ENCODE data around the gene CITED1.
"Not testable (repeated sequence)": the region's sequence is repeated elsewhere in the genome, so short reads cannot be mapped to it uniquely, and the experiment has no call there.

Gene CITED1

GRCh38 chrX:72305286-72306084 lies at the start of gene CITED1:
CITED1 (minus strand) TSS chrX:72305914; CDS start chrX:72302869, 3,045 bp downstream.
- no peak for DNase-seq (ENCODE audit: low spot score)

- no peak for DNase-seq (ENCODE audit: low spot score)
Observed at GRCh38 chrX:72352786-72353185, 47.1 kb upstream of the CITED1 start.

DNA sequence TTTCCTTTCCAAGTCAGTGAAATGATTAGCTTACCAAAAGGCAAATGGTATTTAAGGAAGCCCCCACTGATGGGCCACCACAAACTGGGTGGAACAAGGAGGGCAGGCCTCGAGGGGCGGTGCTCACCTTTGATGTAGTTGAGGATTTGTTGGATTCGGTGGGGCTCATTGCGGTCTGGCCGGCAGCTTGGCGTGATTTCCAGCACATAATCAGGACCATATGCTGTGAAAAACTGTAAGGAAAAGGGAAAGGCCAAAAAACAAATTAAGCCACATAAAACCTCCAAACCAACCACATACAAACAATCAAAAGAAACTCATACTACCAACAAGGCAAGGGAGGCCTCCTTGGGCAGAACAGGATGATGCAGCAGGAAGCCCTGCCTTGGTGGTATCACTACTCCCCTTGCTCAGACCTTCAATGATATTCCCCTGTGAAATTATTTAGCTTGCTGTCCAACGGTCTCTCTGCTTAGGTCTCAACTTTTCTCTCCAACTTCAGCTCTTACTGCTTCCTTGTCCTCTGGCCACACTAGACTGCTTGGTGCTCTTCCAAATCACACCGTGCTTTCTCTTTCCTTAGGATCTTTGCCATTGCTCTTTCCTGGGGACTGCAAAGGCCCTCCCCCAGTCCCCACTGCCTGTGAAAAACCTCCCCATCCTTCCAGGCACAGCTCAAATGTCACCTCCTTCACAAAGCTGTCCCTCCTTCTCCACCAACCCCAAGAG lies 46.1 kb upstream of the CITED1 start:
- DNase-seq (ENCODE audit: low spot score): no peak

- DNase-seq (ENCODE audit: low spot score): no peak
Observed at GRCh38 chrX:72349190-72349589, 43.5 kb upstream of the CITED1 start.

DNA sequence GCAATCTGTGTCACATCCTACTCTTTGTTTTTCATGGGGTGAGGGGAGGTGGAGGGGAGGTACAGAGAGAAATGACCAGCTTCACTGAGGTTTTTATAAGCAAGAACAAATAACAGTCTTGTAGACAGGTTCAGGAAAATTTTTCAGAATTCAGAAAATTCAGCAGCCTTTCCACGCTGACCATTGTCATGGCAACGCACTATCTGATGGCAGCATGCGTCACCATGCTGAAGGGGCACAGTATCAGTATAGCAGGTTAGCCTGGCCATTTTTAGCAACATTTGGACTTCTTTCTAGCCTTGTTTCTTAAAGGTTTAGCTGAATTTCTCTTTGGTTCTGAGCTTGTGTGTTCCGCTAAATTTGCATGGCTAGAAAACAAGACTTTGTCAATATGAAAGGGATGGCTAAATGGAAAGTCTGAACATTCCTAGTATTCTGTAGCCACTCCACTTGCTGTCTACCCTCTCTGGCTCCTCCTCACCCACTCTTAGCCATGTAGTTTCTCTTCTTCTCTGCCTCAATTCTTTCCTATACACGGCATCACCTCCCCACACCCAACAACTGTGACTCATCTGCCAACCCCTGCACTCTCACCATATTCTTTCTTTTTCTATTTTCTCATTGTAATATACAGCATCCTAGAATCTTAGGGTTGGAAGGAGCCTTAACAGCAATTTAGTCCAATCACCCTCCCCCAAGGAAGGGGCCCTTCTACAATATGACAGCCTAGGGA lies 42.7 kb upstream of the CITED1 start:
- DNase-seq (ENCODE audit: low spot score): no peak

- no peak for DNase-seq (ENCODE audit: low spot score)
Observed at GRCh38 chrX:72347366-72347765, 41.7 kb upstream of the CITED1 start.

GRCh38 chrX:72346302-72346949 lies 40.7 kb upstream of the CITED1 start:
- DNase-seq (ENCODE audit: low spot score): no peak

- no peak for DNase-seq (ENCODE audit: low spot score)
Observed at GRCh38 chrX:72340626-72341025, 34.9 kb upstream of the CITED1 start.

GRCh38 chrX:72340041-72340440 lies 34.3 kb upstream of the CITED1 start:
- DNase-seq (ENCODE audit: low spot score): no peak

GRCh38 chrX:72330131-72330530 lies 24.4 kb upstream of the CITED1 start:
- DNase-seq (ENCODE audit: low spot score): no peak

DNA sequence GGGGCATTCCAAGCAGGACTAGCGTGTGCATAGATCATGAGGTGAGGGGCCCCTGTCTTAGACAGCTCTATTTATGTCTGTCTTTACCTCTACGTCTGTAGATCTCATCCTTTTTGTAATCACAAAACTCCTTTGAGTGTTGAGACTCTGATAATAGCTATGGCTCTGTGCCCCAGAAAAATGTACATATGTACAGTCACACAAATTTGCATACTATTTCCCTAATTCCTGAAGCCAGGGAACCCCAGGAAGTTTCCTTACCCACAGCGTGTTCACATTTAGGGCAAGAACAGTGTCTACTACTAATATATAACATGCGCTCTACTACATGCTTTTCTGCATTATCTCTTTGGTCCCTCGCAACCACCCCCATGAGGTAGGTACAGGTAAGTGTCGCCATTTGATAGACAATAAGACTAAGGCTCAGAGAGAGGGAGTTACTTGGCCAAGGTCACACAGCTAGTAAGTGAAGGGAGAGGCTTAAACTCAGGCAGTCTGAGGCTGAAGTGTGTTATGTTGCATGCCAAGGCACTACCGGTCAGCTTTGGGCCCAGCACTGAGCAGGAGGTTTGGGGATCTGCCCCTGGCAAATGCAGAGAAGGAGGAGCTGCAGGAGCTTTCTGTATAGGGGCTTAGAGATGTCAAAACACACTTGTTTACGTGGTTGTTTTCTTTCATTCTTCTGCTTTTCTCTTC lies 21.0 kb upstream of the CITED1 start:
- no peak for DNase-seq (ENCODE audit: low spot score)

GRCh38 chrX:72319651-72320050 lies 13.9 kb upstream of the CITED1 start:
- DNase-seq (ENCODE audit: low spot score): not testable (repeated sequence)

DNA sequence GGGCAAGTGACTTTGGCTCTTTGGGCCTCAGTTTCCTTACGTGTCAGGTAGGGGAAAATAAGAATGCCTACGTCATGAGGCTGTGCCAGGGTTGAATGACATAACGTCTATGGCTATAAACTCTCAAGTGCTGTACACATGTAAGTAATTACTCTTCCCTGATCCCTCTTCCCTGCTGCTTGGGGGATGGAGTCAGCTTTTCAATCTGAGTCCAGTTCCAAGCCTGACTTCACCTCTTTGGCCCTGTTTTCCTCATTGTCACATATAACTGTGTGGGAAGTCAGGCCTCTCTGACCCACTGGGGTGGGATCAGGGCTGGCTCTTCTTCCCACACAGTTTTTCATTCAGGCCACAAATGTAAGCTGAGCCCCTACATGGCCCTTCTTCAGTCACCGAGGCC lies 11.4 kb upstream of the CITED1 start:
- DNase-seq (ENCODE audit: low spot score): no peak

DNA sequence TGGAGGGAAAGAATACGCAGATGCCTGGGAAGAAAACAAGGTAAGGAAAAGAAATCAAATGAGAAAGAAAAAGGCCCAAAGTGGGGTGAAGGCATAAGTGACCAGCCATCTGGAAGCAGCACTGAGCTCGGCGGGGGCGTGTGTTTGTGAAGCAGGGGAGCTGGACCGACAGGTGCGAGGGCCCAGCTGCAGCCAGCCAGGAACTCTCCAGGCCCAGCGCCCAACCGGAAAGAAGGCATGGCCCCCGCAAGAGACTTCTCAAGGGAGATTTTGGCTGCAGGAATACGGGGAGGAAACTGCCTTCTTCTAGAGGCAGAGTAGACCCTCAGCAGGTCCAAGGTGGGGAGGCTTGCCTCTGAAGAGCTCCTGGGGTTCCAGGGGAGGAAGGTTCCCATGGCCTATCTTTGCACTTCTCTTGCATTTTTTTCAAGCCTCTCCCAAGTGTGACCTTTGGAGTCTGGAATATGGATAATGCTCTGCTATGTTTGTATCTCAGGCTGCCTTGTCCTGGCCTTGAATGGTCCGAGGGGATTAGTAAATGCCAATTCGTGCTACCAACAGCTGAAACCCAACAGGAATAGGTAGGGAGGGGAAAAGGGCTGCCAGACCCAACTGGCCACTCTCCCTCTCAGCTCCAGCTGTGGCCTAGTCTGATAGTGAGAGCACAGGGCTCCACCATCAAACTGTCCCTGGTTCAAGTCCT lies 10.8 kb upstream of the CITED1 start:
- DNase-seq (ENCODE audit: low spot score): no peak

DNA sequence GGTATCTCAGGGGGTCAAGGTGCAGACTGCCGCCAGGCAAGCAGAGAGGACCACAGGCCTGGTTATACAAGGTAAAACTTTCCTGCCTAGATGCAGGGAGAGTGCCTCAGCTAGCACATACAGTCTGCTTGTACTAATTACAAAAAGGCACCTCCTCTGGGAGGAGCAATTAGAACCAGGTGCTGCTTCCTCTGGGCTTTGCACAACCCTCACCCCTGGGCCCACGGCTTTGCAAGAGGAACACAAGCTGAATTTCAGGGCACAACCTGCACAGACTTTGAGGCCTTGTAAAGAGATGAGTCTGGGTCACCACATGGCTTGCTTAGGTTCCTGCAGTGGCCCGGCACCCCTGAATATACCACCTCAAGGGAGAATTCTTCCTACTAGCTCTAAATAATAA lies 9.2 kb upstream of the CITED1 start:
- DNase-seq (ENCODE audit: low spot score): no peak

- no peak for DNase-seq (ENCODE audit: low spot score)
Observed at GRCh38 chrX:72313707-72314641, 8.3 kb upstream of the CITED1 start.

DNA sequence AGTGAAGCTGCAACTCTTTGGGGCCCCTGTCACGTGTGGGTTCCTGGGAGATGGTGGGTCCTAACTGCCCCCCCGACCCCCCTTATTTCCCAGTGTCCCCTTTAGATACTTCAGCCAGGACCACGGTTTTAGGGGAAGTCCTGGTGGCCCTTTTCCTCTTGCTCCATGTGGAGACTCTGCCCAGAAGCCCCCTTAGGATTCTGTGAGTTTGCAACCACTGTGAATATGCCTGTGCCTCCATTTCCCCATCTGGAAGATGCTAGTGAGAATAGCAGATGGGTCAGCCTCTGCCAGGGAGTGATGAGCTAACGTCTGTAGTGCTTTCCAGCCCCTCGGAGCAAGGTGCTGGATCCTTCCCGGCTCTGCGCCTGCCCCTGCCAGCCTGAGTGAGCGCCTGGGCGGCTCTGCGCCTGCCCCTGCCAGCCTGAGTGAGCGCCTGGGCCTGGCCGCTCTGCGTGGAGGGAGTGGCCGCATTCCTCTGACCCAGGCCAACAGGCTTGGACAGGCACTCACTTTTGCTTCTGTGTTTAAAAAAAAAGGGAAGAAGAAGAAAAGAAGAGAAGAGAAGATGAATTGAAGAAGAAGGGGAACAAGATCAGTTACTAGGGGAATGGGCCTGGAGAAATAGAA lies 6.7 kb upstream of the CITED1 start:
- DNase-seq (ENCODE audit: low spot score): no peak

DNA sequence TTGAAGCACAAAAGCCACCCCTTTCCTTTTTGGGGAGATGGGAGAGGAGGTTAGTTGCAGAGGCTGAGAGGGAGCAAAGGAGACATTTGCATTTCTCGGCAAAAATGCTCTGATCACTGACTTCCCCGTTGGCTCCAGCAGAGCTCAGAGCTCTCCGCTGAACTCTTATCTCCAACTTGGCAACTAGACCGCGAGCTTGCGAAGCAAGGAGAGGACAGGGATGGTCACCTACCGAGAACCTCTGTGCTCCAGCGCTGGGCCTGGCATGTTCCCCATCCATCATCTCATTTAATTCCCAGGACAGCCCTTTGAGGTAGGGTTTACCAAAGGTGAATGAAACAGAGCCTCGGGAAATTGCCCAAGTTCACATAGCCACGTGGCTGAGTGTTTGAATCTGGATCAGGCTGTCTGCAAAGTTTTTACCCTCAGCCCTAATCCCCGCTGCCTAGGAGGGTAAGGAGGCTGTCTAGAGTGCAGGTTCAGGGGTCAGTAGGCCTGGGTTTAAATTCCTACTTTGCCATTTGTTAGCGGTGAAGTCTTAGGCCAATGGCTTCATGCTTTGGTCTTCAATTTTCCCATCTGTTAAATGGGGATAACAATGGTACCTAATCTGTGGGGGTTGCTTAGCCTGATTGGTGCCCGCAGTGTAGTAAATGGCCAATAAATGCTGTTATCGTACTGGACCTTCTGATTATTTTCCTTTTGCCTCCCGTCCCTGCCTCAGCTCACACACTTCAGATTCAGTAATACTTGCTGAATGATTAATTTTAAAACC lies 3.8 kb upstream of the CITED1 start:
- DNase-seq (ENCODE audit: low spot score): no peak
